NCI-H2196 treated with DMSO at 0.1 percent for 48 hours (cell line): ENCODE measurements around the gene MED12L.

Experiments used
- DNase-seq: peaks from one replicate; lab custom pipeline; 2025; ENCODE audit not compliant: unreplicated experiment; lab: John Stamatoyannopoulos, UW

The MED12L gene

DNA sequence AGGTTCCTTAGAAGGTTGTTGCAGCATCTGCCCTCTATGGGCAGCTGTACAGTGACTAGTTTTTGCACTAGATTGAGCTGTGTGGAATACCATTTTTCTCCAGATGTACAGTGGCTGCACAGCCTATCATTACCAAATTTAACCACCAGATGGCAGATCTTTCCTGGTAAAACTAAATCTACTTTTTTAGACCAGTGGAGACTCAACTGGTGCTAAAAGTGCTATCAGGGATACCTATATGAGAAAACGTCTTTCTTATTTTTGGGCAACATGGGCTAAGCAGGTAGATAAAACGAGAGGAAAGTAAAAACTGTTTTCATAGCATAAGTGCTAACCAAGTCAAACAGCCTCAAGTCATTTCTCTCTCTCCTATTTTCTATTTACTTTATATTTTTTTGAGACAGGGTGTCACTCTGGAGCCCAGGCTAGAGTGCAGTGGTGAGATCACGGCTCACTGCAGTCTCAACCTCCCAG lies 354.2 kb downstream of the MED12L start:
- peak; percentile 39 for DNase-seq

DNA sequence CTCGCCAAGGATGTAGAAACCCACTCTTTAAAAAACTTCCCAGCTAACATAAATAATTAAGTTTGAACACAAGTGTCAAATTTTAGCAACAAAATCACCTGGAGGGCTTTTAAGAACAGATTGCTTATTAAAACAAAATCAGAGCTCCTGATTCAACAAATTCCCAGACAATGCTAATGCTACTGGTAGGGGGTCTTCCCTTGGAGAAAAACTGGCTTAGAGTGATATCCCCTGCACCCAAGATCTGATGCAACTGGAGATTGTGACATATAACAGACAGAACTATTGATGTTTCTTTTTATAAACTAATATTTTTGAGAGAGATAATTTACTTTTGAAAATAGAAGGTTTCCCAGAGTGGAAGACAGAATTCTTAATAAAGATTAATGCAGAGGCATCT lies 355.5 kb downstream of the MED12L start:
- DNase-seq = no peak

DNA sequence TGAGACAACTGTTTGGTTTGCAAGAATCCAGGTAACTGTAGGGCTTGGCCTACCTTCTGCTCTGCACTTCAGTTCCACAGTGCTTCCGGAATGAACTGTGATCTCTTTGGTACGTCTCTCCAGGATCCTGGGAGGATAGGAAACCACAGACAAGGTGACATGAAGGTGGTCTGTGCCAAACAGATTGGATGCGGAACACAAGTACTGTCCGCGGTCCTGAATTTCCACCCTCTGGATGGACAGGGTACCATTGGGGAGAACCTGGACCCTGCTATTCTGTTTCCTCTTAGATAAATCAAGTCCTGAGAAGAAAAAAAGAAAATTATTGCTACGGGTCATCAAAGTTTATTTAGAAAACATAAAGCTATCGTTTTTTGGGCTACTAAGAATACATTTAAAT lies 358.1 kb downstream of the MED12L start:
- no peak for DNase-seq

- DNase-seq = no peak
Measured at GRCh38 chr3:151445273-151446001, 360.0 kb downstream of the MED12L start.

- no peak for DNase-seq
Measured at GRCh38 chr3:151446002-151446340, 360.5 kb downstream of the MED12L start.

GRCh38 chr3:151452368-151452767 lies 366.9 kb downstream of the MED12L start:
- DNase-seq = no peak

GRCh38 chr3:151452841-151453240 lies 367.4 kb downstream of the MED12L start:
- no peak for DNase-seq

DNA sequence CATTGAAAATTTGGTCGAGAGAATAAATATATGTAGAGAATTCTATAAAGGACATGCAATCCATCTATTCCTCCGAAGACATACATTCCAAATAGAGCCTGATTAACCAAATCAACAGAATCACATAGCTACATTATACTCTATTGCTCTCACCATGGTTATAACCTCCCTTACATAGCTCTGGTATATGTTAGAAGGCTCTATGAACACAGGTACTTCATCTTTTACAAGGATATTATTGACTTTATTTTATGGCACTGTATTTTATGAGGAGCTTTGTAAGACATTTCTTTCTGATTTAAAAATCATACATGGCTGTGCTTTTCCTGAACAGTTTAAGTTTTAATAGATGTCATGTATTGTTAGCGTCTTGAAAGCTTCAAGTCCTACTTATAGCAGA lies 370.6 kb downstream of the MED12L start:
- no peak for DNase-seq

GRCh38 chr3:151459358-151459757 lies 373.9 kb downstream of the MED12L start:
- no peak for DNase-seq

- no peak for DNase-seq
Measured at GRCh38 chr3:151460228-151460627, 374.8 kb downstream of the MED12L start.

GRCh38 chr3:151460774-151461450 lies 375.4 kb downstream of the MED12L start, which contains the start of gene IGSF10:
Gene IGSF10 (minus strand): TSS chr3:151461061. CDS start chr3:151458709, 2,352 bp downstream.
- DNase-seq = peak; percentile 29

DNA sequence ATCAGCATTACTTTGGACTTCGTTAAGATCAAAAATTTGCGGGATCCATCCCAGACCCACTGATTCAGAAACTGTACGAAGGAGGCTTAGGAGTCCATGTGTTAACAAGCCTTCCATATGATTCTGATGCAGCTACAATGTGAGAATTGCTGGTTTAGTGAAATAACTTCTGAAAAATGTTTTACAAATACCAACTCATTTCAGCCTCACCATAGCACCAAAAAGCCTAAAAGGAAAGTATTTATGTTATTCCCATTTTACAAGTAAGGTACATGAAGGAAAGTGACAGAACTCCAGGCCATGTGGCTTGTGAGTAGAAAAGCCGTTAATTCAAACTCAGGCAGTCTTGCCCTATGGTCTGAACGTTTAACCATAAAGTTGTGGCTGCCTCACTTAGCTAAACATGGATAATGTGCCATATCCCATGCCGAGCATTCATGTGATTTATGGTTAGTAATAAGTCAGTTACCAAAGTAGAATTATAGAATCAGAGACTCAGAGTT lies 376.9 kb downstream of the MED12L start:
- no peak for DNase-seq

- no peak for DNase-seq
Measured at GRCh38 chr3:151462991-151463390, 377.5 kb downstream of the MED12L start.

DNA sequence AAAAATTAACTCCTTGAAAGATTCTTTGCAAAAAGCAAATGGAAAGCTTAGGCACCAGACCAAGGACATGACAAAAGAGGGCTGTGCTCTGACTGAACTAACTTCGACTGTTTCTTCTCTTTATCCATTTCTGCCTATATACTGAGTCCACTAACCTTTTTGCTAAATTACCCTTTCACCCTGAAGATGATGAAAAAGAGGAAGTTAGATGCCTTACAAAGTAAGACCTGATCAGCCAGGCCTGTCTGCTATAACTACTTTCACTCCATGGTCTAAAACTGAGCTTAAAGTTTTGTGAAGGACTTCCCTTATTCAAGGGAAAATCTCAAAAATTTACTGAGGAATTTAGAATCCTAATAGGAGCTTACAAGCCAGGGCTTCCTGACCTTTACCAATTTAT lies 381.6 kb downstream of the MED12L start:
- DNase-seq = no peak

GRCh38 chr3:151468284-151468917 lies 382.9 kb downstream of the MED12L start:
- peak; percentile 22 for DNase-seq

- no peak for DNase-seq
Measured at GRCh38 chr3:151476344-151477018, 391.0 kb downstream of the MED12L start.

DNA sequence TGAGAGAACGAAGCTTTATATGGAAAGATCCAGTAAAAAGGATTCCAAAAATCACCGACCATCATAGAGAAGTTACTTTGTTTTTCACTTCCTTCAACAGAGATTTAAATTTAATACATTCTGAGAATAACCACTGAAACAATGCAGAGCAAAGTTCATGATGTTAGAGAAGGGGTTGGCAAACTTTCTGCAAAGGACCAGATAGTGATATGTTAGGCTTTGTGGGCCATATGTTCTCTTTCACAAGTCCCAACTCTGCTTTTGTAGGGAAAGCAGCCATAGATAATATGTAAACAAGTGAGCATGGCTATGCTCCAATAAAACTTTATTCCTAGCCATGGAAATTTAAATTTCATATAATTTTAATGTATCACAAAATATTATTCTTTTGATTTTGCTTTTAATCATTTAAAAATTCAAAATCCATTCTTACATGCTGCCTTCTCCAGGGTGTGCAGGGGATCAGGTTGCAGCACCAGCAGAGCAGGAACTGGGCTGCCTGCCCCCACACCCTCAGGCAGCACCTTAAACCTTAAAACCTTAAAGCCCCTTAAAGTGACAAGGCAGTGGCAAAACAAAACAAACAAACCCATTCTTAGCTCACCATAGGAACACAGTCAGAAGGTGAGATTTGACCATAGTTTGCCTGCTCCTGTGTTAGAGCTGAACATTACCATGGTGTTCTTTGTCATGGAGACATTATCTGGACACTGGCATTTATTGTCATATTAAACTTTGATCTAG lies 392.3 kb downstream of the MED12L start:
- no peak for DNase-seq

DNA sequence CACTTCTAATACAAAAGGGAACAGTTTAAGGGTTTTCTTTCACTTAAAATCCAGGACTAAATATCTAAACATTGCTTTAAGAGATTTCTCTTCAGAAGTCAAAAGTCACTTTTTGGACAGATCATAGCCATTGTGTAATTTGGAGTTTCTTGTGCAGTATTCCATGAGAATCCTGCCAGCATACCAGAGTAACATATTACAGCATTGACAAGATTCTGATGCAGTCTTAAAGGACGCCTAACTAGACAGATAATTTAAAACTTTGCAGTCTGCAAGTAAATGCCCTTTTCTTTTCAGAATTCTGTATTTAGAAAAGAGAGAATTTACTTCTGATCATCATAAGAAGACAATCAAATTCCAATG lies 392.9 kb downstream of the MED12L start:
- no peak for DNase-seq

DNA sequence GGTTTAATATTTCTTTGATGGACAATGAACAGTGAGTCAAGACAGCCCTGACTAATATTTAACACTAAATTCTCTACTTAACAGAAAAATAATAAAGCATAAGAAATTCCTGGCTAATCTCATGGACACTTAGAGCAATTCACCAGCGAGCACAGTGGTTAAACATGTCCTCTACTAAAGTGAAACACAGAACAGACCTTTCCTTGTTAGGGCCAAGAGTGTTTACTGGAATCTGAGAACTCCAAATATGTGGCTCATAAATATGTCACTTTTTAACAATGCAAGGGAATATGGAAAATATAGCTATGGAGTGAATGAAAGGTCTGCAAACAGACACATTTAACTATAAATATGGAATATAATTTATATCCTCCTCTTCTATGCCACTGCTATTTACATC lies 394.0 kb downstream of the MED12L start:
- no peak for DNase-seq

DNA sequence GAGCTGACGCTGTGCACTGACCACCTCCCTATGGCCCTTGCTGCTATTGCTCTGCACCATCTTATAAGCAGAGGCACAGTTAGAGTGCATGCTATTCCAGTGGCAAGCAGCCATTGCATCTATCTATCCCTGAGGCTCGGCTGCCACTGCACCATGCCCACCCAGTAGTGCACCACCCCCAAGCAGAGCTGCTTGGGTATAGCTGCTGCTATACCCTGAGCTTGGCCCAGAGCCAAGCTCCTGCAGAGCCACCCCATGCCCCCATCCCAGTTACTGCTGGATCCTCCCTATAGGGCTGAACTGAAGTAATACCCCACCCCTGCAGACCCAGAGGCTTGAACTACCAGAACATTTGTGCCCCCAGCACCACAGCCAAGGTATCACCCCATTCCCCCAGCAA lies 395.0 kb downstream of the MED12L start:
- DNase-seq = no peak

DNA sequence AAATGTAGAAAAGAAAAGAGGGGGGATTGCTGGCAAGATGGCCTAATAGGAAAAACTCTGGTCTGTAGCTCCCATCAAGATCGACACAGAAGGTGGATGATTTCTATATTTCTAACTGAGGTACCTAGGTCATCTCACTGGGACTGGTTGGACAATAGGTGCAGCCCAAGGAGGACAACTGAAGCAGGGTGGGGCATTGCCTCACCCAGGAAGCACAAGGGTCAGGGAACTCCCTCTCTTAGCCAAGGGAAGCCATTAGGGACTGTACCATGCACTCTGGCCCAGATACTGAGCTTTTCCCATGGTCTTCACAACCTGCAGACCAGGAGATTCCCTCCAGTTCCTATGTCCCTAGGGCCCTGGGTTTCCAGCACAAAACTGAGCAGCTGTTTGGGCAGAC lies 398.0 kb downstream of the MED12L start:
- DNase-seq = no peak
